Caco-2 (cell line): Measurements from ENCODE around the gene C10orf88. TPM values are rescaled to one million over a fixed set of nuclear protein-coding genes. Genes with fewer than 3 reads are reported as not detected.

Source experiments
- BruUV-seq: library from RNA; stranded (reverse); fragments of 400-500 nt; replicated peaks from 2 replicates; lab custom pipeline; 2021; lab: Mats Ljungman, UMichigan
- CTCF ChIA-PET: fragments of 300-600 bp; sonication (Branson Sonifier 250); formaldehyde crosslinking; loops from one replicate; lab custom pipeline; 2022; ENCODE audit warnings: antibody characterized with exemption; lab: Charles Lee
- POLR2A ChIA-PET: fragments of 300-600 bp; sonication (Branson Sonifier 250); formaldehyde crosslinking; loops from one replicate; lab custom pipeline; 2022; ENCODE audit warnings: antibody characterized with exemption; lab: Charles Lee
- DNase-seq, 2 experiments: peaks; one replicate each; pipeline versions ENCODE4 v3.0.0 to v3.0.0-alpha.2; 2020 to 2022
- H3K27me3 ChIP-seq: replicated peaks from 2 replicates; pipeline ENCODE4 v1.6.0; 2011; ENCODE audit warnings: low read length; ENCODE audit not compliant: control insufficient read depth, insufficient read depth
- H3K36me3 ChIP-seq: 2 replicates; pipeline ENCODE4 v1.5.1; 2011; ENCODE audit warnings: low read length; ENCODE audit not compliant: control insufficient read depth, insufficient read depth
- H3K4me1 ChIP-seq: fragments of 250-450 bp; sonication (Bioruptor Pico); 2 replicates; pipeline ENCODE4 v1.5.1; 2020; ENCODE audit warnings: mild to moderate bottlenecking
- H3K4me3 ChIP-seq: 2 replicates; pipeline ENCODE4 v1.5.1; 2011; ENCODE audit warnings: low read depth, mild to moderate bottlenecking, control low read depth, low read length
- H3K9me3 ChIP-seq: fragments of 250-450 bp; sonication (Bioruptor Pico); 2 replicates; pipeline ENCODE4 v1.5.1; 2020; ENCODE audit warnings: mild to moderate bottlenecking, moderate library complexity
- H3K27ac Mint-ChIP-seq: one replicate; pipeline ENCODE4 v1.8.0; 2022; ENCODE audit warnings: mixed read lengths; ENCODE audit not compliant: unreplicated experiment
- H3K27me3 Mint-ChIP-seq: one replicate; pipeline ENCODE4 v1.8.0; 2022; ENCODE audit warnings: mixed read lengths; ENCODE audit not compliant: insufficient read depth, unreplicated experiment
- H3K36me3 Mint-ChIP-seq: one replicate; pipeline ENCODE4 v1.8.0; 2022; ENCODE audit warnings: mild to moderate bottlenecking, mixed read lengths; ENCODE audit not compliant: insufficient read depth, unreplicated experiment
- H3K4me1 Mint-ChIP-seq: one replicate; pipeline ENCODE4 v1.8.0; 2022; ENCODE audit warnings: low read depth, mixed read lengths; ENCODE audit not compliant: unreplicated experiment
- H3K4me3 Mint-ChIP-seq: one replicate; pipeline ENCODE4 v1.8.0; 2022; ENCODE audit warnings: mild to moderate bottlenecking, moderate library complexity, mixed read lengths; ENCODE audit not compliant: unreplicated experiment
- H3K9me3 Mint-ChIP-seq: one replicate; pipeline ENCODE4 v1.8.0; 2022; ENCODE audit warnings: mixed read lengths; ENCODE audit not compliant: unreplicated experiment
- intact Hi-C: fragments of 100-400 bp; cut with micrococcal nuclease; formaldehyde crosslinking; loops from one replicate; pipeline ENCODE4 v1.10.0; 2022; ENCODE audit not compliant: unreplicated experiment
- total RNA-seq: library from RNA; stranded (reverse); gene quantifications from 2 replicates; pipeline ENCODE4 v1.2.3, GENCODE V29; 2022
- TF ChIP-seq, protein P1 (sequence below), 2 experiments: fragments of 200-600 bp in 1 of 2; IDR thresholded peaks; 1 replicate in 1 of 2; 2 replicates in 1 of 2; pipeline versions ENCODE4 v1.5.1 to v1.8.0; 2011 to 2022; ENCODE audit warnings: antibody characterized with exemption in 1 of 2, control low read depth in 1 of 2, inconsistent platforms in 1 of 2, low read depth in 1 of 2, low read length in 1 of 2, mild to moderate bottlenecking in 1 of 2, moderate library complexity in 1 of 2; ENCODE audit not compliant: insufficient read depth in 1 of 2, severe bottlenecking in 1 of 2, unreplicated experiment in 1 of 2

Gene C10orf88
- total RNA-seq, 1 experiment from 2014 or later: 8.7 TPM

DNA sequence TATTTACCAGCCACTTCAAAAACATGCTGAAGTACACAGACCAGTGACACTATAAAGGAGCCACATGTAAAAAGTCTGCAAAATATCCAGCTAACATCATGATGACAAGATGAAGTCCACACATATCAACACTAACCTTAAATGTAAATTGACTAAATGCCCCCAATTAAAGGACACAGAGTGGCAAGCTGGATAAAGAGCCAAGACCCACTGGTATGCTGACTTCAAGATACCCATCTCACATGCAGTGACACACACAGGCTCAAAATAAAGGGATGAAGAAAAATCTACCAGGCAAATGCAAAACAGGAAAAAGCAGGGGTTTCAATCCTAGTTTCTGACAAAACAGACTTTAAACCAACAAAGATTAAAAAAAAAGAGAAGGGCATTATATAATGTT is 12.9 kb upstream of the C10orf88 start:
- no peaks in the 10 kb centered on the region for H3K27me3 ChIP-seq
- H3K27me3 Mint-ChIP-seq: no peaks in the 10 kb centered on the region
- no peak overlapping the region for H3K4me3 ChIP-seq
- no peak overlapping the region for H3K4me3 Mint-ChIP-seq
- peaks cover 3% of the 10 kb centered on the region; the same call in 1 of the 2 replicates for H3K36me3 ChIP-seq
- peaks cover 39% of the 10 kb centered on the region for H3K9me3 Mint-ChIP-seq
- ChIA-PET POLR2A (no interaction called here), CTCF (no interaction called here)
- intact Hi-C loops: no loop called here
- TF ChIP-seq, protein P1, sequence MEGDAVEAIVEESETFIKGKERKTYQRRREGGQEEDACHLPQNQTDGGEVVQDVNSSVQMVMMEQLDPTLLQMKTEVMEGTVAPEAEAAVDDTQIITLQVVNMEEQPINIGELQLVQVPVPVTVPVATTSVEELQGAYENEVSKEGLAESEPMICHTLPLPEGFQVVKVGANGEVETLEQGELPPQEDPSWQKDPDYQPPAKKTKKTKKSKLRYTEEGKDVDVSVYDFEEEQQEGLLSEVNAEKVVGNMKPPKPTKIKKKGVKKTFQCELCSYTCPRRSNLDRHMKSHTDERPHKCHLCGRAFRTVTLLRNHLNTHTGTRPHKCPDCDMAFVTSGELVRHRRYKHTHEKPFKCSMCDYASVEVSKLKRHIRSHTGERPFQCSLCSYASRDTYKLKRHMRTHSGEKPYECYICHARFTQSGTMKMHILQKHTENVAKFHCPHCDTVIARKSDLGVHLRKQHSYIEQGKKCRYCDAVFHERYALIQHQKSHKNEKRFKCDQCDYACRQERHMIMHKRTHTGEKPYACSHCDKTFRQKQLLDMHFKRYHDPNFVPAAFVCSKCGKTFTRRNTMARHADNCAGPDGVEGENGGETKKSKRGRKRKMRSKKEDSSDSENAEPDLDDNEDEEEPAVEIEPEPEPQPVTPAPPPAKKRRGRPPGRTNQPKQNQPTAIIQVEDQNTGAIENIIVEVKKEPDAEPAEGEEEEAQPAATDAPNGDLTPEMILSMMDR (IDR thresholded peaks at IDR 0.05; ENCODE audit: insufficient read depth in 1 of 2, low read depth in 1 of 2, low read length in 1 of 2, severe bottlenecking in 1 of 2, unreplicated experiment in 1 of 2): no peak
- H3K4me1 ChIP-seq: no peaks in the 10 kb centered on the region
- H3K4me1 Mint-ChIP-seq: no peaks in the 10 kb centered on the region
- DNase-seq: no peak
- no TSS peak for BruUV-seq
- H3K9me3 ChIP-seq: 0 out of 2 replicates have a peak, but pooled peaks cover 10% of the 10 kb centered on the region
- peaks cover 6% of the 10 kb centered on the region for H3K36me3 Mint-ChIP-seq
- H3K27ac Mint-ChIP-seq: no peak overlapping the region

DNA sequence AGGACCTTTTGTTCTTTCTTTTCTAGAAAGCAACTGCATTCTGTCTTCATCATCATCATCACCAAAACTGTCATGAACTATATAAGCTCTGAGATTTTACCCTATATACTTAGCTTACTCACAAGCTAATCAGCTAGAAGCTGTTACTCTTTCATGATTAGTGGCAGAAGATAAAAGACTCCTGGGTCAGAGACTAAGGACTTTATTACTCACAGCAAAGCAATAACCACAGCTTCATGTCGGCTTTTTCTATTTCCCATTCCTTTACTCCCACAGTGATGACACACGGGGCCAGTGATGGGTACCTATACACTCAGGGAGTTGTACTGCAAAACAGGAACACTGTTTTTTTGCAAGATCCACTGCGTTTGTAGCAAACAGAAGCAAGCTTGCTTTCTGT is 8.4 kb upstream of the C10orf88 start:
- TF ChIP-seq, protein P1 (IDR thresholded peaks at IDR 0.05; ENCODE audit: insufficient read depth in 1 of 2, low read depth in 1 of 2, low read length in 1 of 2, severe bottlenecking in 1 of 2, unreplicated experiment in 1 of 2): no peak
- no peaks in the 10 kb centered on the region for H3K27me3 ChIP-seq
- no peaks in the 10 kb centered on the region for H3K27me3 Mint-ChIP-seq
- no peaks in the 10 kb centered on the region for H3K9me3 ChIP-seq
- H3K27ac Mint-ChIP-seq: no peak overlapping the region
- peaks cover 3% of the 10 kb centered on the region for H3K36me3 ChIP-seq
- H3K4me1 ChIP-seq: peaks cover 4% of the 10 kb centered on the region; the same call in 1 of the 2 replicates
- BruUV-seq: no TSS peak
- H3K9me3 Mint-ChIP-seq: peaks cover 18% of the 10 kb centered on the region
- H3K4me1 Mint-ChIP-seq: peaks cover 1% of the 10 kb centered on the region
- ChIA-PET CTCF (no interaction called here), POLR2A (no interaction called here)
- DNase-seq: no peak
- H3K36me3 Mint-ChIP-seq: peaks cover 6% of the 10 kb centered on the region
- no peak overlapping the region for H3K4me3 Mint-ChIP-seq
- intact Hi-C loops: no loop called here
- H3K4me3 ChIP-seq: no peak overlapping the region

DNA sequence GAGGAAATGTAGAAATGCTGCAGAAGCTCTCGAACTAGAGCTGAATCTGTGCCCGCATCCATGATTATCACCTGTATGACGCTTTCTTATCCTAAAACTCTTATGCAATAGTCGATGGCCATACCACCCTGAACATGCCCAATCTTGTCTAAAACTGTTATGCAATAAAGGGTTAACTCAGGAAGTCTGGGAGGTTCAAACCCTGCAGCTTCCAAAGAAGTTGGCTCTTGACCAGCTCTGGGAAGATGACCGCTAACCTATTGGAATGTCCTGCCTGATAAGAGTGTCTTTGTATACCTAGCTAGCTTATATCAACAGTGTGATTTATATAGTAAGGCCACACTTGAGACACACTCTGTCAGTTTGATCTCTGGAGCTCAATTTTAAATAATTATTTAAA is 3.4 kb upstream of the C10orf88 start:
- Histone ChIP-seq H3K4me1 (peaks cover 25% of the 10 kb centered on the region), H3K4me3 (no peak overlapping the region), H3K27me3 (no peaks in the 10 kb centered on the region), H3K9me3 (no peaks in the 10 kb centered on the region), H3K36me3 (no peaks in the 10 kb centered on the region; the same call in none of the 2 replicates)
- Mint-ChIP-seq H3K4me1 (peaks cover 20% of the 10 kb centered on the region), H3K27ac (no peak overlapping the region), H3K27me3 (no peaks in the 10 kb centered on the region), H3K36me3 (peaks cover 10% of the 10 kb centered on the region), H3K4me3 (no peak overlapping the region), H3K9me3 (no peaks in the 10 kb centered on the region)
- BruUV-seq: no TSS peak
- POLR2A ChIA-PET: no interaction called here
- intact Hi-C loops: loop anchor here (10.0 kb wide), 1 partner anchor 83 kb away; the partner anchor contains the start of gene FAM24B
- peak in 1 of 2 experiments; percentile 10 for DNase-seq
- TF ChIP-seq, protein P1 (IDR thresholded peaks at IDR 0.05; ENCODE audit: insufficient read depth in 1 of 2, low read depth in 1 of 2, low read length in 1 of 2, severe bottlenecking in 1 of 2, unreplicated experiment in 1 of 2): no peak
- CTCF ChIA-PET: interaction anchor here (0.6 to 0.9 kb wide), 2 partner anchors 22 to 49 kb away, joined by 3 read pairs; partner anchors contain the start of gene PSTK
